ENCODE data around the gene USP26.

DNA sequence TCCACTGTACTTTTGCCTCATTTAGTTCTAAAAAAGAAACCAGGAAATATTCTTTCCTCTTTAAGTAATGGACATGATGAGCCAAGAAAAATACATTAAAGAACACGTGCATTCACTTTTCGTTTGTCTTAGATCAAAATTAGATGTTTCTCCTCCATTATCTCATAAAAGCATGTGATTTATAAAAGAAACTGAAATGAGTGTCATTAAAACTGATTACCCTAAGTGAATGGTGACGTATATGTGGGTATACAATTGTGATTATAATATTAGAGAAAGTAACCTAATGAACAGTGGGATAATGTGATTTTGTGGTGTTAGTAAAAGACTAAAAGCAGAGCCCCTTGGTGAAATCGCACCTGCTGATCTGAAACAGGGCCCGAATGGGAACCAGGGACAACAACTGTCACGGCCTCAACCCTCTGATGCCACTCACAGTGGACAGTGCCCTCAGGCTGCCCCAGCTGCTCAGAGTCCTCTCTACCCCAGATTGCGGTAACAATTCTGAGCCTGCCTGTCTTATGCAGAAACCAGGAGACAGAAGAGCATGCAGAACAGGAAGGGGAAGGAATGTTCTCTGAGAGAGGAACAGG, 112.8 kb downstream of the USP26 start:
- TF ChIP-seq, protein P1, sequence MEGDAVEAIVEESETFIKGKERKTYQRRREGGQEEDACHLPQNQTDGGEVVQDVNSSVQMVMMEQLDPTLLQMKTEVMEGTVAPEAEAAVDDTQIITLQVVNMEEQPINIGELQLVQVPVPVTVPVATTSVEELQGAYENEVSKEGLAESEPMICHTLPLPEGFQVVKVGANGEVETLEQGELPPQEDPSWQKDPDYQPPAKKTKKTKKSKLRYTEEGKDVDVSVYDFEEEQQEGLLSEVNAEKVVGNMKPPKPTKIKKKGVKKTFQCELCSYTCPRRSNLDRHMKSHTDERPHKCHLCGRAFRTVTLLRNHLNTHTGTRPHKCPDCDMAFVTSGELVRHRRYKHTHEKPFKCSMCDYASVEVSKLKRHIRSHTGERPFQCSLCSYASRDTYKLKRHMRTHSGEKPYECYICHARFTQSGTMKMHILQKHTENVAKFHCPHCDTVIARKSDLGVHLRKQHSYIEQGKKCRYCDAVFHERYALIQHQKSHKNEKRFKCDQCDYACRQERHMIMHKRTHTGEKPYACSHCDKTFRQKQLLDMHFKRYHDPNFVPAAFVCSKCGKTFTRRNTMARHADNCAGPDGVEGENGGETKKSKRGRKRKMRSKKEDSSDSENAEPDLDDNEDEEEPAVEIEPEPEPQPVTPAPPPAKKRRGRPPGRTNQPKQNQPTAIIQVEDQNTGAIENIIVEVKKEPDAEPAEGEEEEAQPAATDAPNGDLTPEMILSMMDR (IDR thresholded peaks at IDR 0.05), result no peak
- no peak for TF ChIP-seq POLR2AphosphoS5 (IDR thresholded peaks at IDR 0.05; ENCODE audit: low read depth, low read length)
- TF ChIP-seq REST (IDR thresholded peaks at IDR 0.05; ENCODE audit: insufficient read depth in 1 of 2, low read depth in 2 of 2, low read length in 1 of 2), result no peak
- TF ChIP-seq SIN3A (IDR thresholded peaks at IDR 0.05; ENCODE audit: borderline replicate concordance, insufficient read depth, low read depth, low read length), result no peak
- TF ChIP-seq TCF7L2 (IDR thresholded peaks at IDR 0.05; ENCODE audit: low read depth, low read length), result no peak
